Mucosa of rectum (tissue), 2 donors: ENCODE results near the gene PI4K2B.
A peak's percentile ranks its signal among the peaks of the same experiment; 100 is the strongest.

Source experiments
- H3K27ac ChIP-seq, 2 donors: one replicate each; pipeline ENCODE4 v1.7.0; 2013; ENCODE audit warnings: inconsistent platforms in 2 of 2, low read depth in 2 of 2, low read length in 2 of 2
- H3K27me3 ChIP-seq, 2 donors: one replicate each; pipeline ENCODE4 v1.7.0; 2013; ENCODE audit warnings: low read length in 2 of 2; ENCODE audit not compliant: control insufficient read depth in 2 of 2, insufficient read depth in 2 of 2
- H3K36me3 ChIP-seq, 2 donors: one replicate each; pipeline ENCODE4 v1.7.0; 2013; ENCODE audit warnings: low read length in 2 of 2; ENCODE audit not compliant: control insufficient read depth in 2 of 2, insufficient read depth in 2 of 2
- H3K4me1 ChIP-seq, 2 donors: one replicate each; pipeline ENCODE4 v1.7.0; 2013; ENCODE audit warnings: low read length in 2 of 2, mild to moderate bottlenecking in 1 of 2; ENCODE audit not compliant: control insufficient read depth in 2 of 2, insufficient read depth in 2 of 2
- H3K4me3 ChIP-seq, 2 donors: one replicate each; pipeline ENCODE4 v1.7.0; 2013; ENCODE audit warnings: low read length in 2 of 2
- H3K9ac ChIP-seq, 2 donors: one replicate each; pipeline ENCODE4 v1.7.0; 2013; ENCODE audit warnings: low read length in 2 of 2, low read depth in 1 of 2, mild to moderate bottlenecking in 1 of 2
- H3K9me3 ChIP-seq, 2 donors: one replicate each; pipeline ENCODE4 v1.7.0; 2013; ENCODE audit warnings: low read length in 2 of 2; ENCODE audit not compliant: control insufficient read depth in 2 of 2
- donor health status: healthy.
- donor health status: Normal muscosa, but diverticular disease.

Gene PI4K2B

DNA sequence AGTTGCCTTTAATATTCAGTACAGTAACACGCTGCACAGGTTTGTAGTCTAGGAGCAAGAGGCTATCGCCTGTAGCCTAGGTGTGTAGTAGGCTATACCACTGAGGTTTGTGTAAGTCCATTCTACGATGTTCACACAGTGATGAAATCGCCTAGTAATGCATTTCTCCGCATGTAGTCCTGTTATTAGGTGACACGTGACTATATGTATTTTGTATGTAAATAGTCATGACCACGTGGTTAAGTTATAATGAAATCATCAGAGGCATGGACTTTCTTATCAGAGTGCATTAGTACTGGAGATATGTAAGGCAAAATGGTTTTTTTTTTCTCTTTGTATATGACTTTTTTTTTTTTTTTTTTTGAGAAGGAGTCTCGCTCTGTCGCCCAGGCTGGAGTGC, 68.8 kb downstream of the PI4K2B start:
- peaks cover 4 to 5% of the 10 kb centered on the region in 2 donors for H3K4me1 ChIP-seq
- no peak overlapping the region for H3K4me3 ChIP-seq
- H3K27me3 ChIP-seq = no peaks in the 10 kb centered on the region
- H3K9me3 ChIP-seq = no peaks in the 10 kb centered on the region
- no peaks in the 10 kb centered on the region for H3K36me3 ChIP-seq
- H3K9ac ChIP-seq = no peak overlapping the region
- no peak overlapping the region for H3K27ac ChIP-seq

DNA sequence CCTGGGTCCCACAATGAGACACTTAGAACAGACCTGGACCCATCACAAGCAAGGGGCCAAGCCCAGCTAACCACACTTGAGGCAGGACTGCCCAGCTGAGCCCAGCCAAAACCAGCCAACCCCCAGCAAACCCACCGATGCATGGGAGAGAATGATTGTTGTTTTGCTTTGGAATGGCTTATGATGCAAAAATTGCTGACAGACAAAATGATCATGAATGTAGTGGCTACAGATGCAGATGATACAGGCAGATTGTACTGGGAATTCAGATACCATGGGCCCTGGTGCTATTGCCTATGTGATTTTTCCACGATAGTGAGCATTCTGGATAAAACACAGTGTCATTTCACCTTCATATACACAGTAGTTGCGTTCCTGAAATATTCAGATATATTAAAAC, 69.7 kb downstream of the PI4K2B start:
- no peak overlapping the region for H3K9ac ChIP-seq
- no peaks in the 10 kb centered on the region for H3K27me3 ChIP-seq
- peaks cover 4 to 5% of the 10 kb centered on the region in 2 donors for H3K4me1 ChIP-seq
- H3K36me3 ChIP-seq = no peaks in the 10 kb centered on the region
- no peak overlapping the region for H3K27ac ChIP-seq
- H3K9me3 ChIP-seq = no peaks in the 10 kb centered on the region
- no peak overlapping the region for H3K4me3 ChIP-seq

DNA sequence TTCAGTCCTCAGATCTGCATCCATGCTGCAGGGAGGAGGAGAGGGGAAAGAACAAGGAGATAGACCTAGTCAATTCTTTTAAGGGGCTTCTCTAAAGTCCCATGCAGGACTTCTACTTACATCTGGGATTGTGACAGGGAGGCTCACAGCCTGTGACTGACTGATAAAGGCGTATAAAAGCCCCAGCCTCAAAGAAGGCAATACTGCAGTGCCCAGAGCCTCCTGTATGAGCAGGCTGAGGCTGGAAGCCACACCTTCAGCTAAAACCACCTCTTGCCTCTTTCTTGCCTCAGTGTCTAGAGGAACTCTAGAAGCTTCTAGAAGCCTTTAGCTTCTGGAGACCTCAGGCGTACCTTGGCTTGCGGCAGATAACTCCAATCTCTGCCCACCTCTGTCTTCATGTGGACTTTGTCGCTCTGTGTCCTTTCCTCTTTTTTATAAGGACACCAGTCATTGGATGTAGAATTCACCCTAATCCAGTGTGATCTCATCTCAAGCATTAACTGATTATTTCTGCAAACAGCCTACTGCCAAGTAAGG, 72.8 kb downstream of the PI4K2B start:
- Histone ChIP-seq H3K27me3 (no peaks in the 10 kb centered on the region), H3K4me1 (no peaks in the 10 kb centered on the region), H3K9me3 (no peaks in the 10 kb centered on the region), H3K36me3 (no peaks in the 10 kb centered on the region), H3K9ac (no peak overlapping the region), H3K27ac (no peak overlapping the region), H3K4me3 (no peak overlapping the region)

DNA sequence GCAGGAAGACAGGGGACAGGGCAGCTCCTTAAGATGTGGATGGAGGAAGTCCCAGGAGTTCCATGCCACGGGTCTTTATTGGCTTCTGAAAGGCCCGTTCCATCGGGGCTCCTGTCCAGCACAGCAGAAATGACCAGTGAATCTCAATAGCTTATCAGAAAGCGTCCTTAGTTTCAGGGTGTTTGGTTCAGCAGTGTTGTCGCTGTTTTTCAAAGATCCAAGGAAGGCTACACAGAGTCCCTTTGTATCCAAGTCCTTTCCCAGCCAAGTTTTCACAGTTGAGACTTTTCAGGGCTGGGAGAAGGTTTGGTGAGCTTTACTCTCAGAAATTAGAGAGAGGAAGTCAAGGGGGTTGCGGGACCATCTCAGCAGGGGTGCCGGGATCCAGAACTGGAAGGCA, 73.8 kb downstream of the PI4K2B start:
- Histone ChIP-seq H3K36me3 (no peaks in the 10 kb centered on the region), H3K27ac (no peak overlapping the region), H3K4me1 (peaks cover 0 to 6% of the 10 kb centered on the region in 2 donors), H3K9me3 (no peaks in the 10 kb centered on the region), H3K9ac (no peak overlapping the region), H3K4me3 (no peak overlapping the region), H3K27me3 (no peaks in the 10 kb centered on the region)

DNA sequence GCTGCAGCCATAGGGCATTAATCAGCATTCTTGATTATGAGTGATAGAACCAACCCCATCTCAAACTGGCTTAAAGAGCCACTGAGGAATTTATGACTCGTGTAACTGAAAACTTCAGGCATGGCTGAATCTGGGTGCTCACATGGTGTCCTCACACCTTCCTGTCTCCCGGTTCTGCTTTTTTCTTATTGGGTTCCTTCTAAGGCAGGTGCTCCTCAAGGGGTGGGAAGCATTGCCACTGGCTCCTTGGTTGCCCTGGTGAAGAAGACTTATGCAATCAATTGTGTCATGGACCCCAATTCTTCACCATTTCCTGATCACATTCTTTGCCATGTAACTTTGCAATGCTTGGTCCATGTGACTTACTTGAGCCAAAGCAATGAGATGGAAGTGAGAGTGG, 74.5 kb downstream of the PI4K2B start:
- Histone ChIP-seq H3K36me3 (no peaks in the 10 kb centered on the region), H3K4me1 (peaks cover 2 to 6% of the 10 kb centered on the region in 2 donors), H3K4me3 (no peak overlapping the region), H3K27ac (no peak overlapping the region), H3K27me3 (no peaks in the 10 kb centered on the region), H3K9ac (no peak overlapping the region), H3K9me3 (no peaks in the 10 kb centered on the region)

DNA sequence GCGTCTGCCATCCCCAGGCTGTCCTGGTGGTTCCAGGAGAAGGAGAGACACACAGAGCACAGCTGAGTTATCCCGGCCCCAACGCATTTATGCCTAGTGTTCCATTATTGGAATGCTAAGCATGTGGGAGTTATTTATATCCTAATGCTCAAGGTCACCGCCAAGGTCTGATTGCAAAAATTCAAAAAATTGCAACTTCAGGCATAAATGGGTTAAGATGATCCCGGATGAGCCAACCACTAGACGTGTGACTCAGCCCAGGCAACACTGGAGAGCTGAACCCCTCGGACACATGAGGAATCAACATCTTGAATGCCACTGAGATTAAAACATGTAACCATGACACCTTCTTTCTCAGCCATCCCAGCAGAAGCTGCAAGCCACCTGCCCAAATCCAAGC, 74.9 kb downstream of the PI4K2B start:
- Histone ChIP-seq H3K4me1 (peaks cover 5 to 9% of the 10 kb centered on the region in 2 donors), H3K36me3 (no peaks in the 10 kb centered on the region), H3K27me3 (no peaks in the 10 kb centered on the region), H3K27ac (no peak overlapping the region), H3K9ac (no peak overlapping the region), H3K4me3 (no peak overlapping the region), H3K9me3 (no peaks in the 10 kb centered on the region)

DNA sequence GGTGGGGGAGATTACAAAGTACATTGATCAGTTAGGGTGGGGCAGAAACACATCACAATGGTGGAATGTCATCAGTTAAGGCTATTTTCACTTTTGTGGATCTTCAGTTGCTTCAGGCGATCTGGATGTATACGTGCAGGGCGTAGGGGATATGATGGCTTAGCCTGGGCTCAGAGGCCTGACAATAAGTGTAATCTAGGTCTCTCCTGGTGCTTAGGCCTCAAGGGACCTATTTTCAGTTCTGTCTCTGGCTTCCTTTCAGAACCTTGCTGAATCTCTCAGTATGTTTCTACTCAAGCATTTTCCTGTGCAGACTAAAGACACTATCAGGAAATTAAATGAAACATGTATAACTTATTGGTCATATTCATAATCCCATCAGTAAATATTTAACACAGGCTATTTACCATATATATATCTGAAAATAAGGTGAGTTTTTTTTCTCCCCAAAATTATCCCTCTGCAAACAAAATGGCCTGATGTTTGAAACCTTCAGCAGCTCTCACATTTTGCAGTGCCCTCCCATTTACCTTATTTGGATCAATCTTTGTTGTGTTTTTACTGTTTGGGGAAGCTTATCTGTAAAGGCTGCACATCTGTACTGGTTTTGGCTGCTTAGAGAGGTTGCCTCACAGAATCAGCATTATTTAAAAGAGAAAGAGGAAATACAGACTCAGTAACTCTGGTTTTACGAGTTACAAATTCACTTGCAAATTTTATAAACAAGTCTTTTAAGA, 76.4 kb downstream of the PI4K2B start:
- Histone ChIP-seq H3K4me3 (no peak overlapping the region), H3K27me3 (no peaks in the 10 kb centered on the region), H3K4me1 (peaks cover 5 to 9% of the 10 kb centered on the region in 2 donors), H3K9me3 (no peaks in the 10 kb centered on the region), H3K9ac (no peak overlapping the region), H3K27ac (no peak overlapping the region), H3K36me3 (peaks cover 0 to 4% of the 10 kb centered on the region in 2 donors)

DNA sequence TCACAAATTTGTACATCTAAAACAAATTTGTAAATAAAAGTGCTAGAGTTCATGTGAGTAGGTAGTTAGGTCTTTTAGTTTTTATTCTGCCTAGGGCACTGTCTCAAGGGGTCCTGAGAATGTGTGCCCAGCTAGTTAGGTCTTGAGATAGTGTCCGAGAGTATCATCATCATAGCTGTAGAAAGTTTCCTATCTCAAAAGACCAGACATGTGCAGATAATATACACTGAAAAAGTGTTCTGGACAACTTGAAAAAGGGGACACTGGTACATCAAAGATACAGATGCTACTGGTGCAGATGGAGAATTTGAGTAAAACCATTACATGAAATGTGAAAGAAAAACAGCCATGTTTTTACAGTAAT, 77.0 kb downstream of the PI4K2B start:
- Histone ChIP-seq H3K4me3 (no peak overlapping the region), H3K9ac (no peak overlapping the region)

DNA sequence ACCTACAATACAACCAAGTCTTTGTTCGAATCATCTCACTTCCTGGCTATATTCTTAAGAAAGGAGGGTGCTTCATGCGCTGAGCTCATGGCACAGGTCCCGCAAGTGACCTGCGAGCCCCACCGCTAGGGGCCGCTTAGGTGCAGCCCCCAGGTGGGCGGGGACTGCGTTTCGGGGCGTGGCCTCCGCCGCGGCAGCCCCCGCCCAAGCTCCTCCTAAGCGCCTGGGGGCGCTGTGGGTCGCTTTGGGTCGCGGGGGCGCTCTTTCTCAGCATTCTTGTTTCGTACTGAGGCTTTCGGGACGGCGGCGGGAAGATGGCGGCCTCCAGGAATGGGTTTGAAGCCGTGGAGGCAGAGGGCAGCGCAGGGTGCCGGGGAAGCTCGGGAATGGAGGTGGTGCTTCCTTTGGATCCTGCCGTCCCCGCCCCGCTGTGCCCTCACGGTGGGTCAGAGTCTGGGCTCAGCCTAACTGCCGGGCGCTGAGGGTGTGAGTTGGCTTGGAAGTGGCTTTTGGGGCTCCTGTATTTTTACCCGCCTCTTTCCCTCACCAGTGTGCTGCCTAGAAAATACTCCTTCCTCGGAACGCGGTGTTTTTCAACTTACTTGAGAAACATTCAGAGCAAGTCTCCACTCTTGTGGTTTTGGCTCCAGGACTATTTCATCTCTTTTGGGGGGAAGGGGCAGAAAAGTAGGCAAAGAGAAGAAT, 78.8 kb downstream of the PI4K2B start, which contains the start of gene ZCCHC4:
Gene ZCCHC4 (plus strand): TSS at position 279 of the 705 bp plus-strand sequence. CDS start 36 bp downstream, at position 315.
- Histone ChIP-seq H3K4me3 (peak within 1 kb of the TSS; percentile 82 to 90), H3K27ac (peak within 1 kb of the TSS; percentile 64 to 71), H3K27me3 (no peaks in the 10 kb centered on the region), H3K4me1 (peaks cover 5 to 9% of the 10 kb centered on the region in 2 donors), H3K36me3 (peaks cover 0 to 7% of the 10 kb centered on the region in 2 donors), H3K9ac (peak within 1 kb of the TSS; percentile 64 to 73), H3K9me3 (no peaks in the 10 kb centered on the region)

More for the DNA sequence above, 77.0 kb downstream of the PI4K2B start:
- peaks cover 0 to 5% of the 10 kb centered on the region in 2 donors for H3K36me3 ChIP-seq
- peaks cover 5 to 9% of the 10 kb centered on the region in 2 donors for H3K4me1 ChIP-seq
- no peak overlapping the region for H3K27ac ChIP-seq
- no peaks in the 10 kb centered on the region for H3K27me3 ChIP-seq
- H3K9me3 ChIP-seq = no peaks in the 10 kb centered on the region

DNA sequence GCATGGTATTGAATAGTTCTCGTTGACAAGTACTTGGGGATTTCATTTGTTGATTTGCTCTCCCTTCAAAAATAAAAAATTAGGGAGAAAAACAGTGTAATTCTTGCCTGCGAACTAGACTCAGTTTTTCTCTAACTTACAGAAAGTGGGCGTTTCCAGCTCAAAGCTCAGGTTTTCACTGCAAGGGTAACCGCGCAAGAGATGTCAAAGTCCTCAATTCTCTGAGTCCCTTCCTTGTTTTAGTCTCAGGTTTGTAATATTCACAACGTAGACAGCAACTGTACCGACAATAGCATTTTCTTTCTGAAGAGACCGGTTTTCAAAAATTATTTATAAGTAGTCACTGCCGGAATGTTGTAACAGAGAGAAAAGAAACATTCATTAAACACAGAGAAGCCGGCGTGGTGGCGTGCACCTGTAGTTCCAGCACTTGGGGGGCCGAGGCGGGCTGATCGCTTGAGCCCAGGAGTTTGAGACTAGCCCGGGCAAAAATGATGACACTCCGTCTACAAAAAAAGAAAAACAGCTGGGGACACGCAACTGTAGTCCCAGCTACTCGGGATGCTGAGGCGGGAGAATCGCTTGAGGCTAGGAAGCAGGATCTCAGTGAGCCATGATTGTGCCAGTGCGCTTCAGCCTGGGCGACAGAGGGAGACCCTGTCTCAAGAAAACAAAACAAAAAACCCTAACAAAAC, 79.5 kb downstream of the PI4K2B start:
- H3K4me1 ChIP-seq = peaks cover 5 to 9% of the 10 kb centered on the region in 2 donors
- peak overlapping the region; percentile 64 to 71 for H3K27ac ChIP-seq
- H3K9ac ChIP-seq = peak overlapping the region; percentile 64 to 73
- no peaks in the 10 kb centered on the region for H3K9me3 ChIP-seq
- peaks cover 0 to 7% of the 10 kb centered on the region in 2 donors for H3K36me3 ChIP-seq
- no peaks in the 10 kb centered on the region for H3K27me3 ChIP-seq
- peak overlapping the region; percentile 82 to 90 for H3K4me3 ChIP-seq
